GM13976 (cell line): ENCODE results near the gene NOS1AP.

Experiments
- DNase-seq: peaks from one replicate; pipeline ENCODE4 v3.0.0; 2012; ENCODE audit warnings: low spot score
- CTCF ChIP-seq: IDR thresholded peaks from 2 replicates; pipeline ENCODE4 v1.5.1; 2012; ENCODE audit warnings: borderline replicate concordance, mild to moderate bottlenecking; ENCODE audit not compliant: insufficient read depth; ENCODE audit errors: extremely low read depth, missing control alignments, control extremely low read depth
- in situ Hi-C: fragments of 300-500 bp; cut with MboI; formaldehyde crosslinking; loops from one replicate; pipeline ENCODE4 v1.12.0; 2022; ENCODE audit warnings: low sequenced_read_pairs, mixed read lengths, inconsistent platforms; ENCODE audit not compliant: unreplicated experiment

The NOS1AP gene

GRCh38 chr1:162294015-162294414 is 224.5 kb downstream of the NOS1AP start:
- DNase-seq = no peak
- in situ Hi-C loops = no loop called here
- TF ChIP-seq CTCF = no peak

GRCh38 chr1:162297208-162297607 is 227.7 kb downstream of the NOS1AP start:
- no peak for DNase-seq
- TF ChIP-seq CTCF = no peak
- in situ Hi-C loops = no loop called here

- no peak for DNase-seq
- in situ Hi-C loops = no loop called here
- TF ChIP-seq CTCF = no peak
Measured at GRCh38 chr1:162298266-162298665, 228.8 kb downstream of the NOS1AP start.

GRCh38 chr1:162299018-162299417 is 229.5 kb downstream of the NOS1AP start:
- no peak for TF ChIP-seq CTCF
- DNase-seq = no peak
- in situ Hi-C loops = no loop called here

- DNase-seq = no peak
- in situ Hi-C loops = no loop called here
Measured at GRCh38 chr1:162300057-162300917, 230.8 kb downstream of the NOS1AP start.

GRCh38 chr1:162301696-162302095 is 232.2 kb downstream of the NOS1AP start:
- in situ Hi-C loops = no loop called here
- no peak for DNase-seq
- no peak for TF ChIP-seq CTCF

More at GRCh38 chr1:162300057-162300917, 230.8 kb downstream of the NOS1AP start:
- TF ChIP-seq CTCF = no peak
